ENCODE results near the gene CST7. TPM values are rescaled to one million over a fixed set of nuclear protein-coding genes. Genes with fewer than 3 reads are reported as not detected.

CST7 gene
- total RNA-seq, 1 donor from 2014 or later, result 0.25 TPM

GRCh38 chr20:24936526-24937407, 12.3 kb upstream of the CST7 start:
- Mint-ChIP-seq H3K9me3 (ENCODE audit: unreplicated experiment) (peaks cover 17% of the 10 kb centered on the region), H3K27me3 (ENCODE audit: low read depth, unreplicated experiment) (no peaks in the 10 kb centered on the region), H3K4me3 (ENCODE audit: unreplicated experiment) (no peak overlapping the region), H3K36me3 (ENCODE audit: low read depth, unreplicated experiment) (peaks cover 1% of the 10 kb centered on the region), H3K27ac (ENCODE audit: unreplicated experiment) (no peak overlapping the region), H3K4me1 (ENCODE audit: low read depth, unreplicated experiment) (peaks cover 5% of the 10 kb centered on the region)
- no peak for TF ChIP-seq CTCF (IDR thresholded peaks at IDR 0.05; ENCODE audit: insufficient read depth, low read depth, low read length)
- TF ChIP-seq EZH2 (IDR thresholded peaks at IDR 0.05; ENCODE audit: insufficient read depth, low read length), result no peak
- no peaks in the 10 kb centered on the region for H4K20me1 ChIP-seq (ENCODE audit: insufficient read depth, low read length)
- H3K79me2 ChIP-seq (ENCODE audit: insufficient read depth, low read length), result no peaks in the 10 kb centered on the region
- no peak overlapping the region for H3K4me2 ChIP-seq (ENCODE audit: low read length)
- no peaks in the 10 kb centered on the region for H3K27me3 ChIP-seq (ENCODE audit: insufficient read depth, low read length)
- H3K4me1 ChIP-seq (ENCODE audit: insufficient read depth, low read length), result no peaks in the 10 kb centered on the region
- H3K9me3 ChIP-seq (ENCODE audit: insufficient read depth, low read depth, low read length), result no peaks in the 10 kb centered on the region
- H3K9ac ChIP-seq (ENCODE audit: low read length), result no peak overlapping the region
- no peak overlapping the region for H3K4me3 ChIP-seq (ENCODE audit: insufficient read depth, low read depth, low read length)
- H3K36me3 ChIP-seq (ENCODE audit: insufficient read depth, low read length), result no peaks in the 10 kb centered on the region
- no peak overlapping the region for H3K27ac ChIP-seq (ENCODE audit: low read depth, low read length)
- DNase-seq (ENCODE audit: low read depth) (no peak), FAIRE-seq (no peak)
- no peak overlapping the region for H2AFZ ChIP-seq (ENCODE audit: low read depth, low read length)

- H3K9me3 Mint-ChIP-seq (ENCODE audit: unreplicated experiment), result peaks cover 17% of the 10 kb centered on the region
- H3K4me3 Mint-ChIP-seq (ENCODE audit: unreplicated experiment), result no peak overlapping the region
- DNase-seq (ENCODE audit: low read depth) (no peak), FAIRE-seq (no peak)
- no peak for TF ChIP-seq CTCF (IDR thresholded peaks at IDR 0.05; ENCODE audit: insufficient read depth, low read depth, low read length)
- no peak for TF ChIP-seq EZH2 (IDR thresholded peaks at IDR 0.05; ENCODE audit: insufficient read depth, low read length)
- Histone ChIP-seq H4K20me1 (ENCODE audit: insufficient read depth, low read length) (no peaks in the 10 kb centered on the region), H3K27me3 (ENCODE audit: insufficient read depth, low read length) (no peaks in the 10 kb centered on the region), H3K4me3 (ENCODE audit: insufficient read depth, low read depth, low read length) (no peak overlapping the region), H3K4me1 (ENCODE audit: insufficient read depth, low read length) (no peaks in the 10 kb centered on the region), H3K4me2 (ENCODE audit: low read length) (no peak overlapping the region), H2AFZ (ENCODE audit: low read depth, low read length) (no peak overlapping the region), H3K27ac (ENCODE audit: low read depth, low read length) (no peak overlapping the region), H3K36me3 (ENCODE audit: insufficient read depth, low read length) (no peaks in the 10 kb centered on the region), H3K79me2 (ENCODE audit: insufficient read depth, low read length) (no peaks in the 10 kb centered on the region), H3K9me3 (ENCODE audit: insufficient read depth, low read depth, low read length) (no peaks in the 10 kb centered on the region), H3K9ac (ENCODE audit: low read length) (no peak overlapping the region)
- H3K27me3 Mint-ChIP-seq (ENCODE audit: low read depth, unreplicated experiment), result no peaks in the 10 kb centered on the region
- peaks cover 1% of the 10 kb centered on the region for H3K36me3 Mint-ChIP-seq (ENCODE audit: low read depth, unreplicated experiment)
- no peak overlapping the region for H3K27ac Mint-ChIP-seq (ENCODE audit: unreplicated experiment)
- no peaks in the 10 kb centered on the region for H3K4me1 Mint-ChIP-seq (ENCODE audit: low read depth, unreplicated experiment)
Measured at GRCh38 chr20:24937579-24937978, 11.5 kb upstream of the CST7 start.

GRCh38 chr20:24938498-24938897, 10.6 kb upstream of the CST7 start:
- DNase-seq (ENCODE audit: low read depth) (no peak), FAIRE-seq (no peak)
- H3K4me3 ChIP-seq (ENCODE audit: insufficient read depth, low read depth, low read length), result no peak overlapping the region
- H3K79me2 ChIP-seq (ENCODE audit: insufficient read depth, low read length), result no peaks in the 10 kb centered on the region
- no peaks in the 10 kb centered on the region for H3K4me1 Mint-ChIP-seq (ENCODE audit: low read depth, unreplicated experiment)
- no peaks in the 10 kb centered on the region for H3K9me3 ChIP-seq (ENCODE audit: insufficient read depth, low read depth, low read length)
- peaks cover 1% of the 10 kb centered on the region for H3K36me3 Mint-ChIP-seq (ENCODE audit: low read depth, unreplicated experiment)
- H3K9me3 Mint-ChIP-seq (ENCODE audit: unreplicated experiment), result peaks cover 17% of the 10 kb centered on the region
- no peaks in the 10 kb centered on the region for H3K27me3 Mint-ChIP-seq (ENCODE audit: low read depth, unreplicated experiment)
- H4K20me1 ChIP-seq (ENCODE audit: insufficient read depth, low read length), result no peaks in the 10 kb centered on the region
- no peak overlapping the region for H3K27ac ChIP-seq (ENCODE audit: low read depth, low read length)
- H3K4me3 Mint-ChIP-seq (ENCODE audit: unreplicated experiment), result no peak overlapping the region
- no peak overlapping the region for H3K9ac ChIP-seq (ENCODE audit: low read length)
- no peak overlapping the region for H2AFZ ChIP-seq (ENCODE audit: low read depth, low read length)
- H3K36me3 ChIP-seq (ENCODE audit: insufficient read depth, low read length), result no peaks in the 10 kb centered on the region
- no peaks in the 10 kb centered on the region for H3K27me3 ChIP-seq (ENCODE audit: insufficient read depth, low read length)
- no peaks in the 10 kb centered on the region for H3K4me1 ChIP-seq (ENCODE audit: insufficient read depth, low read length)
- no peak overlapping the region for H3K4me2 ChIP-seq (ENCODE audit: low read length)
- no peak for TF ChIP-seq EZH2 (IDR thresholded peaks at IDR 0.05; ENCODE audit: insufficient read depth, low read length)
- TF ChIP-seq CTCF (IDR thresholded peaks at IDR 0.05; ENCODE audit: insufficient read depth, low read depth, low read length), result no peak
- H3K27ac Mint-ChIP-seq (ENCODE audit: unreplicated experiment), result no peak overlapping the region
